KMS-11 (cell line): Measurements from ENCODE around the gene P2RY8.

ENCODE experiments used
- H2AFZ ChIP-seq: fragments of 200-600 bp; sonication (generic); 2 replicates; pipeline ENCODE4 v1.6.1; 2016; ENCODE audit warnings: antibody characterized with exemption, mixed run types, low read depth
- H3K27ac ChIP-seq: fragments of 200-600 bp; sonication (generic); 2 replicates; pipeline ENCODE4 v1.6.1; 2016; ENCODE audit warnings: mild to moderate bottlenecking, mixed run types
- H3K27me3 ChIP-seq: fragments of 200-600 bp; sonication (generic); 2 replicates; pipeline ENCODE4 v1.6.1; 2017; ENCODE audit warnings: mild to moderate bottlenecking, low read depth, mixed run types, moderate library complexity; ENCODE audit not compliant: insufficient read depth
- H3K36me3 ChIP-seq: fragments of 200-600 bp; sonication (generic); 2 replicates; pipeline ENCODE4 v1.6.1; 2017; ENCODE audit warnings: mild to moderate bottlenecking, mixed run types; ENCODE audit not compliant: insufficient read depth
- H3K4me1 ChIP-seq: fragments of 200-600 bp; sonication (generic); 2 replicates; pipeline ENCODE4 v1.6.1; 2016; ENCODE audit warnings: mild to moderate bottlenecking, low read depth, mixed run types; ENCODE audit not compliant: poor library complexity, severe bottlenecking
- H3K4me2 ChIP-seq: fragments of 200-600 bp; sonication (generic); 2 replicates; pipeline ENCODE4 v1.7.0; 2016; ENCODE audit warnings: mild to moderate bottlenecking, mixed run types
- H3K4me3 ChIP-seq: fragments of 200-600 bp; sonication (generic); IDR thresholded peaks from 2 replicates; pipeline ENCODE4 v1.6.1; 2017; ENCODE audit warnings: low read depth, low read length, mixed read lengths; ENCODE audit not compliant: insufficient read depth
- H3K79me2 ChIP-seq: fragments of 200-600 bp; sonication (generic); 2 replicates; pipeline ENCODE4 v1.6.1; 2016; ENCODE audit warnings: low read depth, mixed run types; ENCODE audit not compliant: insufficient read depth
- H3K9ac ChIP-seq: fragments of 200-600 bp; sonication (generic); 2 replicates; pipeline ENCODE4 v1.6.1; 2016; ENCODE audit warnings: mild to moderate bottlenecking, mixed run types
- H4K20me1 ChIP-seq: fragments of 200-600 bp; sonication (generic); 2 replicates; pipeline ENCODE4 v1.6.1; 2016; ENCODE audit warnings: mild to moderate bottlenecking, mixed run types; ENCODE audit not compliant: insufficient read depth
- CTCF ChIP-seq: fragments of 200-600 bp; sonication (generic); conservative IDR thresholded peaks from 2 replicates; pipeline ENCODE4 v1.6.1; 2017; ENCODE audit warnings: low read depth, mild to moderate bottlenecking, antibody characterized with exemption, low read length, moderate library complexity, mixed read lengths

P2RY8 gene

GRCh38 chrX:1487401-1487800, 49.6 kb downstream of the P2RY8 start:
- Histone ChIP-seq H3K27ac (no peak overlapping the region), H3K4me1 (peaks cover 25% of the 10 kb centered on the region), H3K4me2 (no peak overlapping the region), H3K4me3 (no peak overlapping the region), H3K36me3 (no peaks in the 10 kb centered on the region), H3K27me3 (no peaks in the 10 kb centered on the region), H2AFZ (no peak overlapping the region), H3K9ac (no peak overlapping the region), H3K79me2 (peaks cover 40% of the 10 kb centered on the region), H4K20me1 (no peaks in the 10 kb centered on the region)
- TF ChIP-seq CTCF = no peak

GRCh38 chrX:1486749-1487361, 50.1 kb downstream of the P2RY8 start:
- H2AFZ ChIP-seq = no peak overlapping the region
- H4K20me1 ChIP-seq = no peaks in the 10 kb centered on the region
- peaks cover 40% of the 10 kb centered on the region for H3K79me2 ChIP-seq
- H3K36me3 ChIP-seq = no peaks in the 10 kb centered on the region
- peaks cover 25% of the 10 kb centered on the region for H3K4me1 ChIP-seq
- H3K27me3 ChIP-seq = no peaks in the 10 kb centered on the region
- H3K4me2 ChIP-seq = no peak overlapping the region
- no peak for TF ChIP-seq CTCF
- no peak overlapping the region for H3K9ac ChIP-seq
- H3K4me3 ChIP-seq = no peak overlapping the region
- no peak overlapping the region for H3K27ac ChIP-seq

GRCh38 chrX:1486177-1486576, 50.8 kb downstream of the P2RY8 start:
- Histone ChIP-seq H3K4me1 (peaks cover 30% of the 10 kb centered on the region), H4K20me1 (no peaks in the 10 kb centered on the region), H3K9ac (no peak overlapping the region), H2AFZ (no peak overlapping the region), H3K27ac (no peak overlapping the region), H3K79me2 (peaks cover 43% of the 10 kb centered on the region), H3K36me3 (no peaks in the 10 kb centered on the region), H3K27me3 (no peaks in the 10 kb centered on the region), H3K4me3 (no peak overlapping the region), H3K4me2 (no peak overlapping the region)
- TF ChIP-seq CTCF = no peak

GRCh38 chrX:1485033-1485432, 52.0 kb downstream of the P2RY8 start:
- Histone ChIP-seq H3K27ac (no peak overlapping the region), H3K27me3 (no peaks in the 10 kb centered on the region), H3K4me3 (no peak overlapping the region), H3K4me1 (peaks cover 42% of the 10 kb centered on the region), H3K36me3 (no peaks in the 10 kb centered on the region), H2AFZ (no peak overlapping the region), H3K4me2 (no peak overlapping the region), H3K79me2 (peaks cover 54% of the 10 kb centered on the region), H4K20me1 (no peaks in the 10 kb centered on the region), H3K9ac (no peak overlapping the region)
- no peak for TF ChIP-seq CTCF
